Aorta (tissue), 5 donors: ENCODE data around the gene DTHD1. TPM values are rescaled to one million over a fixed set of nuclear protein-coding genes. Genes with fewer than 3 reads are reported as not detected.

Experiments used
- ATAC-seq: fragments of 200-7000 bp; cut with Tn5 transposase; one replicate; pipeline ENCODE4 v1.9.1; 2022; ENCODE audit warnings: moderate library complexity; ENCODE audit not compliant: low FRiP score
- DNase-seq, 2 donors: peaks; one replicate each; pipeline ENCODE4 v3.0.0-alpha.2; 2020
- H3K27ac ChIP-seq, 2 donors: one replicate each; pipeline ENCODE4 v1.5.1; 2013; ENCODE audit warnings: low read length in 2 of 2, mild to moderate bottlenecking in 2 of 2, moderate library complexity in 2 of 2, control low read depth in 1 of 2, inconsistent platforms in 1 of 2, low read depth in 1 of 2
- H3K27me3 ChIP-seq, 2 donors: one replicate each; pipeline ENCODE4 v1.6.1; 2013; ENCODE audit warnings: control low read depth in 1 of 2, low read length in 1 of 2, mild to moderate bottlenecking in 1 of 2, moderate library complexity in 1 of 2; ENCODE audit not compliant: insufficient read depth in 2 of 2, control insufficient read depth in 1 of 2
- H3K36me3 ChIP-seq, 2 donors: one replicate each; pipeline ENCODE4 v1.6.1; 2013; ENCODE audit warnings: control low read depth in 1 of 2, low read length in 1 of 2, mild to moderate bottlenecking in 1 of 2; ENCODE audit not compliant: insufficient read depth in 2 of 2, control insufficient read depth in 1 of 2
- H3K4me1 ChIP-seq, 2 donors: one replicate each; pipeline ENCODE4 v1.6.1; 2013; ENCODE audit warnings: low read length in 2 of 2, control low read depth in 1 of 2, mild to moderate bottlenecking in 1 of 2, moderate library complexity in 1 of 2; ENCODE audit not compliant: insufficient read depth in 2 of 2, control insufficient read depth in 1 of 2
- H3K4me3 ChIP-seq, 2 donors: one replicate each; pipeline ENCODE4 v1.5.1; 2013; ENCODE audit warnings: low read length in 2 of 2, control low read depth in 1 of 2, mild to moderate bottlenecking in 1 of 2
- H3K9me3 ChIP-seq: one replicate; pipeline ENCODE4 v1.6.1; 2013; ENCODE audit warnings: mild to moderate bottlenecking, low read length; ENCODE audit not compliant: control insufficient read depth
- WGBS, 2 donors: extraction: QIAGEN DNeasy Blood & Tissue Kit; methylation state at CpG; one replicate each; pipeline ENCODE4 v1.1.7; 2013; 5-methylcytosine and 5-hydroxymethylcytosine counted together
- intact Hi-C, 2 donors: fragments of 100-400 bp; cut with DNase I; formaldehyde crosslinking; loops; one replicate each; pipeline versions ENCODE4 v1.14.2 to v1.15.0; 2022
- long read RNA-seq, 2 donors: library from polyadenylated mRNA; unstranded; transcript quantifications; one replicate each; pipeline ENCODE4 v2.0.0, GENCODE V29; 2020 to 2021
- polyA plus RNA-seq, 2 donors: library from polyadenylated mRNA; stranded (reverse); fragments of 200-250 nt; gene quantifications; one replicate each; pipeline ENCODE4 v1.2.3, GENCODE V29; 2013
- total RNA-seq, 2 donors: library from RNA; stranded (reverse); fragmentation: NEBNext Ultra II Directional; extraction: Animal tissue kit (Norgen Biotek cat#: 25700); gene quantifications; one replicate each; pipeline ENCODE4 v1.2.1, GENCODE V29; 2021
- donor health status: healthy with polysubstance abuse.
- donor health status: Bipolar disorder and iron deficiency.
- donor health status: DM: no; HTN: no; CAD: no.
- donor health status: DM: no; HTN: no; CAD: no.
- donor health status: DM: yes; HTN: yes; CAD: no.

DTHD1 gene
- total RNA-seq (1 to 10 TPM in 1 of 2 donors, under 1 TPM in 1; 0.58 to 1.0 TPM), polyA plus RNA-seq (not detected)
- long read RNA-seq, donor 1 = 0 reads
- long read RNA-seq, donor 2 = 0 reads

DNA sequence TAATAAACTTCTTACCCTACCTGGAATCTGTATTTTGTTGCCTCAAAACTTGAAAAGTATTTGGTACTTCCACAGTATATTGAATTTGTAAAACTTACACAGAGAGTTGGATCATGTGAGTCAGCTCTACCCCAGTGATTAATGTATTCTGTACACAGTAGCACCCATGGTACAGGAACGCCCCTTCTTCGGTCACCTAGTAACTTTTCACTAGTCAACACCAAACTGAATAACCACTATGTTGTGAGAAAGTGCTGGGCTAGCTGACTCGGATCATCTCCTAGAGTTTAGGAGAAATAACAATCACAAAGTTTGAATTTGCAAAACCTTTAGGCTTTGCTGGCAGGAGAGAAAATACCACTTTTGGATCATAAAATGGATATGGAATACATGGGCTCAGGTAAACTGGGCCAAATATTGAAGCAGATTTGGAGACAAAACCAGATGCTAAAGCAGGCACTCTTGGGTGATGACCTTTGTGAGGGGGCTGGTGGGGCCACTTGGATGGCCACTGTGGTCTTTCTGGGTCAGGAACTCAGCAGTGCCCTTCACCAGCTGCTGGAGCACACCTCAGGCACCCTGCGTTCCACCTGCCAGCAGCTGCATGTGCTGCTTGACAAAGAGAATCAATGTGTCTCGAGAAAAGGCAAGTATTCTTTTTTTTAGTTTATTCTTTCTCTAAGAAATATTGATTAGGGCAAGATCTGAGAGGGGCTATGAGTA, at the start of gene DTHD1:
DTHD1 (plus strand) TSS at position 233 of the 723 bp plus-strand sequence; CDS start at position 376, 143 bp downstream.
- H3K27me3 ChIP-seq = no peaks in the 10 kb centered on the region
- no peak within 1 kb of the TSS for H3K4me3 ChIP-seq
- no peak for ATAC-seq
- H3K36me3 ChIP-seq = no peaks in the 10 kb centered on the region
- no peak for DNase-seq
- WGBS, 2 donors = 86 to 88% methylated on average over 5 of the region's 5 CpGs
- H3K4me1 ChIP-seq = no peaks in the 10 kb centered on the region
- H3K9me3 ChIP-seq = no peaks in the 10 kb centered on the region
- intact Hi-C loops = no loop called here
- H3K27ac ChIP-seq = no peak within 1 kb of the TSS

DNA sequence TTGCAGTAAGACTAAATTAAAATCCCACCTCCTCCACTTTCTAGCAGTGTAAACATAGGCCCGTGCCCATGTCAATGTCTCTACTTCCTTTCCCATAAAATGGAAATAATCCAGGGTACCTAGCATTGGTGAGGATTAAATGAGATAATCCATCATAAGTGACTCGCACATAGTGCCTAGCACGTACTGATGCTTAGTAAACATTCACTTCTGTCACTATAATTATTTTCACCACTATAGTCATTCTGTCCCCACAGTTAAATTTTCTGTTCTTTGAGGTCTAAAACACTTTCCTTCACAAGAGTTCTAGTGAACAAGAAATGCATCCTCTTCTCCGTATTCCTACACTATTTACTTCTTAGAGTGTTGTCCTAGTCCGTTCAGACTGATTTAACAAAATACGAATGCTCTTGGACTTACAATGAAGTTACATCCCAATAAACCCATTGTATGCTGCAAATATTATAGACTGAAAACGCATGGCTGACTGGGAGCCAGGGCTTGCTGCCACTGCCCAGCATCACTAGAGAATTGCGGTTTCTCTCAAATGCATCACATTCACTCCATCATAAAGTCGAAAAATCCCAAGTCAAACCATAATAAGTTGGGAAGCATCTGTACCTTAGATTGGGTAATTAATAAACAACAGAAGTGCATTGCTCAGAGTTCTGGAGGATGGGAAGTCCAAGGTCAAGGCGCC, 47.7 kb upstream of the DTHD1 start:
- Histone ChIP-seq H3K4me3 (no peak overlapping the region), H3K36me3 (no peaks in the 10 kb centered on the region), H3K27ac (no peak overlapping the region), H3K4me1 (no peaks in the 10 kb centered on the region), H3K9me3 (peaks cover 3% of the 10 kb centered on the region), H3K27me3 (no peaks in the 10 kb centered on the region)
- intact Hi-C loops = no loop called here
- DNase-seq (no peak), ATAC-seq (no peak)
- WGBS, 2 donors = 87 to 89% methylated on average over 10 of the region's 10 CpGs

DNA sequence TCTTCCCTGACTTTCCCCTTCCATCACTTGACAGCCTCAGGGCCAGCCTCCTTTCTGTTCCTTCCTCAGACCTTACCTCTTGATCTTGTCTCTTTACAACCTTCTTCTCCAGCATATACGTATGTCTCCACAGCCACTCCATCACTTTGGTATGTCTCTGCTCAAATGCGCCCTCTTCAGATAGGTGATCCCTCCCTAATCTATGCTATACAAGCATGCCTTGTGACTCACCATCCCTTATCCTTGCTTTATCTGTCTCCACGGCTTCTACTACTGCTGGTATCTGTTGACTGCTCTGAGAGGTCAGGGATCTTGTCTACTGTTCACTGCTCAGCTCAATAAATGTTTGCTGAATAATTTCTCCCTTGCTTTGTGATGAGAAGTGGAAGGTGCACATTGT, 46.1 kb upstream of the DTHD1 start:
- no peaks in the 10 kb centered on the region for H3K36me3 ChIP-seq
- DNase-seq = no peak
- H3K4me3 ChIP-seq = no peak overlapping the region
- no peak overlapping the region for H3K27ac ChIP-seq
- intact Hi-C loops = no loop called here
- peaks cover 3% of the 10 kb centered on the region for H3K9me3 ChIP-seq
- H3K4me1 ChIP-seq = no peaks in the 10 kb centered on the region
- WGBS, 2 donors = 54 to 55% methylated on average over 3 of the region's 3 CpGs
- no peak for ATAC-seq
- H3K27me3 ChIP-seq = no peaks in the 10 kb centered on the region

DNA sequence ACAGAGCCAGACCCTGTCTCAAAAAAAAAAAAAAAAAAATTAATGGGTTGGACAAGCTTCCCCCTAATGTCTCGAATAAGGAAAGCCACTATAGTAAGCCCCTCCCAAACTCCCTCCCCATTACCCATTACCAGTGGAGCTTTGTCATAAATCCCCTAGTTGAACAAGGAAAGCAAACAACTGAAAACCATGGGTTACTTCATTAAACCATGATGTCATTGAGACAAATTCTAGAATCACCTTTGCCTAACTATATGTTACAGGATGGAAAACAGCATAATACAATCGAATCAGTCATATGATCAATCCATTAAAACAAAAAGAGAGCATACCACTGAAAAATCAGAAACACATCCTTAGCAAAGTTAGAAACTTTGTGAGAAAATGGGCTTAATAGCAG, 45.3 kb upstream of the DTHD1 start:
- H3K36me3 ChIP-seq = no peaks in the 10 kb centered on the region
- no peak overlapping the region for H3K27ac ChIP-seq
- H3K9me3 ChIP-seq = peaks cover 3% of the 10 kb centered on the region
- intact Hi-C loops = no loop called here
- H3K4me1 ChIP-seq = no peaks in the 10 kb centered on the region
- DNase-seq (no peak), ATAC-seq (no peak)
- H3K4me3 ChIP-seq = no peak overlapping the region
- no peaks in the 10 kb centered on the region for H3K27me3 ChIP-seq
- WGBS, 2 donors = 79 to 81% methylated on average over 2 of the region's 2 CpGs

DNA sequence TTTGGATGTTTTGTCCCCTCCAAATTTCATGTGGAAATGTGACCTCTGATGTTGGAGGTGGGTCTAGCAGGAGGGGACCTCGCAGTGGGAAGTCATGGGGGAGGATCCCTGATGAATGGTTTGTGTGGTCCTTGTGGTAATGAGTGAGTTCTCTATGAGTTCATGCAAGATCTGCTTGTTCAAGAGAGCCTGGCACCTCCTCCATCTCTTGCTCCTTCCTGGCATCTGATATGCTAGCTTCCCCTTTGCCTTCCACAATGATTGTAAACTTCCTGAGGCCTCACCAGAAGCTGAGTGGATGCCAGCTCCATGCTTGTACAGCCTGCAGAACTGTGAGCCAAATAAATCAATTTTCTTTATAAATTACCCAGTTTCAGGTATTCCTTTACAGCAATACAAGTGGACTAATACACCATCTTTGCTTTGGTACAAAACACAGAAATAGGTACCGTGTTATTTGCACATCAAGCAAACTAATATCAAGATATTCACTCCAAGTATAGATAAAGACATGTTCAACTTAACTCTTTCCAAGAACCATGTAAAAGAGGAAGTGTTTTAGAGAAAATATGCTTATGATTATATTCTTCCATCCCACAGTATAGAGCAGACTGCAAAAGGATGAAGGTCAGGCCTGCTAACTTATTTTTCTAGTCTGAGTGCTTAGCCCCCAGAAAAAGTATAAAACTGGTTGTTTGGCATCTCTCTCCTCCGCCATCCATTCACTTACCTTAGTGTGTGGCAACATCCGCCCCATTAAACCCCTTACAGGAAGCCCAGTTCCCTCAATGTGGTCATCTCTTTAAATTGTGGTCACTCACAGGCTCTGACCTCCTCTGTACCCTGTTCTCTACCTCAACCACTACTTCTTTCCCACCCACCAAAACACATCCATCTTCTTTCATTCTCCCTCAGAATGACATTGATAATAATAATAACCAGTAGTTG, 43.8 kb upstream of the DTHD1 start:
- Histone ChIP-seq H3K4me3 (no peak overlapping the region), H3K27me3 (no peaks in the 10 kb centered on the region), H3K27ac (no peak overlapping the region), H3K36me3 (no peaks in the 10 kb centered on the region), H3K4me1 (no peaks in the 10 kb centered on the region), H3K9me3 (peaks cover 3% of the 10 kb centered on the region)
- no peak for DNase-seq
- intact Hi-C loops = no loop called here
- WGBS, 2 donors = 81 to 85% methylated on average over 4 of the region's 4 CpGs
- no peak for ATAC-seq

DNA sequence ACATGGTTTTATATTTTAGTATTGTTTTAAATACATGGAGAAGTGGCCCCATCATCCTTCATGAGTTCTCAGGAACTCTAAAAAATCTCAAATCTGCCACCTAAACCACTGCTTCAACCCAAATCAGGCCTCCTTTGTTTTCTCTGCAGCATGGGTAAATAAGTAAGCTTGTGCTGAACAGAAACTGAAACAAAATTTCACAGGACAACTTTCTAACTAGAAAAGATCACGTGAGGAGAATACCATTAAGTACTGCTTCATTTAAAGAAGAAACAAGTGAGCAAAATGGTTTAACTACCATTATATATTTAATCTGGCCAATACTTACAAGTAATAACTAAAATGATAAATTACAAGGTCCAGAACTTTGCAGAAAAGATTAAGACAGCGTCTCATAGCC, 39.6 kb upstream of the DTHD1 start:
- Histone ChIP-seq H3K27me3 (no peaks in the 10 kb centered on the region), H3K9me3 (peaks cover 2% of the 10 kb centered on the region), H3K4me1 (no peaks in the 10 kb centered on the region), H3K27ac (no peak overlapping the region), H3K4me3 (no peak overlapping the region), H3K36me3 (no peaks in the 10 kb centered on the region)
- ATAC-seq (no peak), DNase-seq (no peak)
- 53 to 68% methylated on average over 2 of the region's 2 CpGs for WGBS, 2 donors
- intact Hi-C loops = no loop called here

DNA sequence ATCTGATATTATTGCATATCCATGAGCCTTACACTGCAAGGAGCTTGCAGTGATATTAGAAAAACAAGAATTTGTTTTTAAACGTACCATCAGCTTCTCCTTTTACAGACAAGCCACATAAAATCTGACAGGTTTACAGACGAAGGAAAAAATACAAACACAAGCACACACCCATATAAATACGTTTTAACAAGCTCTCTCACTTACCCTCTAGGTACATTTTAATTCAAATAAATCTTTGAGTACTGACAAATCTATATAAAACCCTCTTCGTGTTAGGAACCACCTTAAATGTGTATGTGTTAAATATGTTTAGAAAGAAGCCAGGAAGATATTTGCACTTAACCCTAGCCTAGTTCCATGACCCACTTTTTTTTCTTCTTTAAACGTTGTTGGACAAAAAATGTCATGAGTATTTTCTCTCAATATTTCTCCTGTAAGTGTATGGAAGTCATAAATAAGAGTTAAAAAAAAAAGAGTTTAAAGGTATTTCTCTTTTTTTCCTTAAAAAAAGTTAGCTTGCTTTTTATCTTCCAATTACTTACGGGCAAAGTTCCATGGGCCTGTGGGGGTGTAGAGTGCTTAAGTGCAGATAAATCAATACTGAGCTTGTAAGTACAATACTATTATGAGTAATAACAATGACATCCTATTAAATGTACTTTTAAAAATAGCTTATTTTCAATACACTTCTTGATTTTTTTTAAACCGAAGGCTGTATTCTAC, 38.6 kb upstream of the DTHD1 start:
- no peaks in the 10 kb centered on the region for H3K9me3 ChIP-seq
- ATAC-seq (no peak), DNase-seq (no peak)
- WGBS, 2 donors = 48 to 64% methylated on average over 7 of the region's 7 CpGs
- H3K36me3 ChIP-seq = no peaks in the 10 kb centered on the region
- no peaks in the 10 kb centered on the region for H3K4me1 ChIP-seq
- no peak overlapping the region for H3K4me3 ChIP-seq
- H3K27me3 ChIP-seq = no peaks in the 10 kb centered on the region
- no peak overlapping the region for H3K27ac ChIP-seq
- intact Hi-C loops = no loop called here
